Right cardiac atrium (tissue), 5 donors: ENCODE data around the gene ADGRG7. TPM values are rescaled to one million over a fixed set of nuclear protein-coding genes. Genes with fewer than 3 reads are reported as not detected.
A peak's percentile ranks its signal among the peaks of the same experiment; 100 is the strongest.

ENCODE experiments used
- ATAC-seq, 2 donors: fragments of 200-7000 bp; cut with Tn5 transposase; one replicate each; pipeline versions ENCODE4 v1.8.0 to v1.9.1; 2020; ENCODE audit warnings: moderate library complexity in 2 of 2, mild to moderate bottlenecking in 1 of 2
- DNase-seq, 3 donors: peaks; one replicate each; pipeline ENCODE4 v3.0.0-alpha.2; 2020
- H3K27ac ChIP-seq: one replicate; pipeline ENCODE4 v1.5.1; 2013; ENCODE audit warnings: mild to moderate bottlenecking, low read length, control low read depth, moderate library complexity
- H3K27me3 ChIP-seq: one replicate; pipeline ENCODE4 v1.6.1; 2013; ENCODE audit not compliant: control insufficient read depth, insufficient read depth
- H3K4me1 ChIP-seq: one replicate; pipeline ENCODE4 v1.6.1; 2013; ENCODE audit warnings: low read length; ENCODE audit not compliant: control insufficient read depth, insufficient read depth
- H3K4me3 ChIP-seq: one replicate; pipeline ENCODE4 v1.5.1; 2013; ENCODE audit warnings: low read length, control low read depth
- H3K9me3 ChIP-seq: one replicate; pipeline ENCODE4 v1.6.1; 2013; ENCODE audit warnings: low read length; ENCODE audit not compliant: control insufficient read depth
- WGBS: extraction: QIAGEN DNeasy Blood & Tissue Kit; methylation state at CpG from one replicate; pipeline ENCODE4 v1.1.7; 2013; 5-methylcytosine and 5-hydroxymethylcytosine counted together
- intact Hi-C, 4 donors: fragments of 100-400 bp; cut with DNase I; formaldehyde crosslinking; loops; one replicate each; pipeline versions ENCODE4 v1.11.0 to v1.14.0; 2022 to 2023
- polyA plus RNA-seq: library from polyadenylated mRNA; stranded (reverse); fragments of 200-250 nt; gene quantifications from one replicate; pipeline ENCODE4 v1.2.3, GENCODE V29; 2013
- total RNA-seq, 4 donors: library from RNA; stranded (reverse); fragmentation: NEBNext Ultra II Directional; extraction: Animal tissue kit (Norgen Biotek cat#: 25700); gene quantifications; one replicate each; pipeline ENCODE4 v1.2.1, GENCODE V29; 2021
- donor health status: healthy with polysubstance abuse.
- donor health status: DM: no; HTN: yes; CAD: no.
- donor health status: DM: no; HTN: no; CAD: no.
- donor health status: DM: no; HTN: yes; CAD: no; lungs with severe emphysema.
- donor health status: DM: yes; HTN: yes; CAD: no.

ADGRG7 gene
- total and polyA plus RNA-seq, 5 donors = not detected

GRCh38 chr3:100621251-100621650 lies 11.8 kb downstream of the ADGRG7 start:
- Histone ChIP-seq H3K27me3 (no peaks in the 10 kb centered on the region), H3K9me3 (no peaks in the 10 kb centered on the region), H3K4me1 (no peaks in the 10 kb centered on the region), H3K4me3 (no peak overlapping the region), H3K27ac (no peak overlapping the region)
- DNase-seq (no peak), ATAC-seq (no peak)
- intact Hi-C loops = no loop called here

- WGBS = 44% methylated on average over 2 of the region's 2 CpGs
These were observed 18.1 kb downstream of the ADGRG7 start for GRCh38 chr3:100627491-100627890.

GRCh38 chr3:100629421-100630127 lies 20.2 kb downstream of the ADGRG7 start:
- WGBS = 43% methylated on average over 3 of the region's 3 CpGs
- no peak overlapping the region for H3K27ac ChIP-seq
- H3K9me3 ChIP-seq = no peaks in the 10 kb centered on the region
- intact Hi-C loops = no loop called here
- H3K27me3 ChIP-seq = no peaks in the 10 kb centered on the region
- DNase-seq (no peak), ATAC-seq (no peak)
- H3K4me1 ChIP-seq = no peaks in the 10 kb centered on the region
- H3K4me3 ChIP-seq = no peak overlapping the region

More at GRCh38 chr3:100627491-100627890, 18.1 kb downstream of the ADGRG7 start:
- Histone ChIP-seq H3K4me3 (no peak overlapping the region), H3K27me3 (no peaks in the 10 kb centered on the region), H3K27ac (no peak overlapping the region), H3K4me1 (no peaks in the 10 kb centered on the region), H3K9me3 (no peaks in the 10 kb centered on the region)
- no peak for ATAC-seq
- no peak for DNase-seq
- intact Hi-C loops = no loop called here

GRCh38 chr3:100630664-100631063 lies 21.3 kb downstream of the ADGRG7 start:
- DNase-seq (no peak), ATAC-seq (no peak)
- 92% methylated on average over 1 of the region's 1 CpG for WGBS
- H3K27ac ChIP-seq = no peak overlapping the region
- H3K4me3 ChIP-seq = no peak overlapping the region
- intact Hi-C loops = no loop called here
- no peaks in the 10 kb centered on the region for H3K4me1 ChIP-seq
- H3K9me3 ChIP-seq = no peaks in the 10 kb centered on the region
- no peaks in the 10 kb centered on the region for H3K27me3 ChIP-seq

- no peaks in the 10 kb centered on the region for H3K9me3 ChIP-seq
- no peak for ATAC-seq
- H3K27ac ChIP-seq = no peak overlapping the region
- no peak for DNase-seq
- H3K27me3 ChIP-seq = no peaks in the 10 kb centered on the region
- intact Hi-C loops = no loop called here
- H3K4me1 ChIP-seq = no peaks in the 10 kb centered on the region
- no peak overlapping the region for H3K4me3 ChIP-seq
- WGBS = 83% methylated on average over 1 of the region's 1 CpG
These were observed 21.8 kb downstream of the ADGRG7 start for GRCh38 chr3:100631236-100631635.

GRCh38 chr3:100634493-100635272 lies 25.3 kb downstream of the ADGRG7 start:
- no peaks in the 10 kb centered on the region for H3K9me3 ChIP-seq
- 59% methylated on average over 5 of the region's 5 CpGs for WGBS
- DNase-seq (peak in 2 of 3 donors; percentile 15 to 55), ATAC-seq (peak; percentile 49 to 87)
- intact Hi-C loops = no loop called here
- no peak overlapping the region for H3K4me3 ChIP-seq
- no peak overlapping the region for H3K27ac ChIP-seq
- H3K4me1 ChIP-seq = no peaks in the 10 kb centered on the region
- no peaks in the 10 kb centered on the region for H3K27me3 ChIP-seq

- DNase-seq (no peak), ATAC-seq (peak in 1 of 2 donors; percentile 35)
- no peak overlapping the region for H3K4me3 ChIP-seq
- intact Hi-C loops = no loop called here
- no peaks in the 10 kb centered on the region for H3K9me3 ChIP-seq
- 60% methylated on average over 3 of the region's 3 CpGs for WGBS
- no peaks in the 10 kb centered on the region for H3K4me1 ChIP-seq
- no peak overlapping the region for H3K27ac ChIP-seq
- H3K27me3 ChIP-seq = no peaks in the 10 kb centered on the region
These were observed 25.9 kb downstream of the ADGRG7 start for GRCh38 chr3:100635273-100635701.

- peak in 1 of 2 donors; percentile 54 for ATAC-seq
- intact Hi-C loops = no loop called here
- Histone ChIP-seq H3K9me3 (no peaks in the 10 kb centered on the region), H3K27ac (no peak overlapping the region), H3K4me1 (no peaks in the 10 kb centered on the region), H3K4me3 (no peak overlapping the region), H3K27me3 (no peaks in the 10 kb centered on the region)
- no peak for DNase-seq
- 53% methylated on average over 1 of the region's 1 CpG for WGBS
These were observed 27.8 kb downstream of the ADGRG7 start for GRCh38 chr3:100637197-100637631.

GRCh38 chr3:100640633-100641032 lies 31.2 kb downstream of the ADGRG7 start:
- DNase-seq (no peak), ATAC-seq (no peak)
- Histone ChIP-seq H3K4me3 (no peak overlapping the region), H3K4me1 (no peaks in the 10 kb centered on the region), H3K27me3 (no peaks in the 10 kb centered on the region), H3K27ac (no peak overlapping the region), H3K9me3 (no peaks in the 10 kb centered on the region)
- intact Hi-C loops = no loop called here
- WGBS = 96% methylated on average over 5 of the region's 5 CpGs

GRCh38 chr3:100641471-100642032 lies 32.2 kb downstream of the ADGRG7 start:
- Histone ChIP-seq H3K27me3 (no peaks in the 10 kb centered on the region), H3K4me3 (no peak overlapping the region), H3K4me1 (no peaks in the 10 kb centered on the region), H3K9me3 (no peaks in the 10 kb centered on the region), H3K27ac (no peak overlapping the region)
- ATAC-seq (no peak), DNase-seq (no peak)
- intact Hi-C loops = no loop called here
- WGBS = 51% methylated on average over 3 of the region's 3 CpGs

- DNase-seq = no peak
- ATAC-seq = no peak
- no peaks in the 10 kb centered on the region for H3K9me3 ChIP-seq
- no peaks in the 10 kb centered on the region for H3K27me3 ChIP-seq
- no peaks in the 10 kb centered on the region for H3K4me1 ChIP-seq
- no peak overlapping the region for H3K27ac ChIP-seq
- WGBS = 90% methylated on average over 3 of the region's 3 CpGs
- intact Hi-C loops = no loop called here
- no peak overlapping the region for H3K4me3 ChIP-seq
These were observed 36.5 kb downstream of the ADGRG7 start for GRCh38 chr3:100645913-100646312.
